PFSK-1 (cell line): Measurements from ENCODE around the gene NUCB1.

Experiments used
- POLR2AphosphoS5 ChIP-seq: IDR thresholded peaks from 2 replicates; pipeline ENCODE4 v1.6.1; 2012; ENCODE audit warnings: low read depth, mild to moderate bottlenecking, control low read depth, low read length, moderate library complexity
- SIN3A ChIP-seq: IDR thresholded peaks from 2 replicates; pipeline ENCODE4 v1.6.1; 2012; ENCODE audit warnings: mild to moderate bottlenecking, low read length, moderate library complexity, borderline replicate concordance; ENCODE audit not compliant: insufficient read depth
- TAF1 ChIP-seq: IDR thresholded peaks from 2 replicates; pipeline ENCODE4 v1.6.1; 2012; ENCODE audit warnings: low read length, control low read depth, borderline replicate concordance; ENCODE audit not compliant: insufficient read depth
- TF ChIP-seq, protein P1 (sequence below), 2 experiments: IDR thresholded peaks; 2 replicates each; pipeline versions ENCODE4 v1.6.1 to v1.8.0; 2011 to 2012; ENCODE audit warnings: low read depth in 2 of 2, low read length in 2 of 2, control low read depth in 1 of 2, inconsistent platforms in 1 of 2, mild to moderate bottlenecking in 1 of 2, moderate library complexity in 1 of 2; ENCODE audit not compliant: insufficient read depth in 1 of 2

DNA sequence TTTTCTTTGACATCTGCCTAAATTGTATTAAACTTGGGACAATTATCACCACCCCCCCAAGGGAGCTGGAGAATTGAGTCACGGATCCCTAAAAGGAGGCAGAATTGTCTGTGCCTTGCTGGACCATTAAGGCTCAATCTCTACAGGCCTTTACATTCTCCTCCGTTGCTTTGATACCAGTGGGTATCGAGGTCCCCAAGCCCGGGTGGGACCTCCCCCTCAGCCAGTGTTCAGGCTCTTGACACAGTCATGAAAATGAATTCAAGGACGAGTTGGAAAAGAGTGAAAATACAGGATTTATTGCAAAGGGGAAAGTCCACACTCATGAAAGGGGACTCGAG, 22.3 kb upstream of the NUCB1 start:
- no peak for TF ChIP-seq POLR2AphosphoS5
- TF ChIP-seq SIN3A: no peak
- no peak for TF ChIP-seq TAF1
- TF ChIP-seq, protein P1, sequence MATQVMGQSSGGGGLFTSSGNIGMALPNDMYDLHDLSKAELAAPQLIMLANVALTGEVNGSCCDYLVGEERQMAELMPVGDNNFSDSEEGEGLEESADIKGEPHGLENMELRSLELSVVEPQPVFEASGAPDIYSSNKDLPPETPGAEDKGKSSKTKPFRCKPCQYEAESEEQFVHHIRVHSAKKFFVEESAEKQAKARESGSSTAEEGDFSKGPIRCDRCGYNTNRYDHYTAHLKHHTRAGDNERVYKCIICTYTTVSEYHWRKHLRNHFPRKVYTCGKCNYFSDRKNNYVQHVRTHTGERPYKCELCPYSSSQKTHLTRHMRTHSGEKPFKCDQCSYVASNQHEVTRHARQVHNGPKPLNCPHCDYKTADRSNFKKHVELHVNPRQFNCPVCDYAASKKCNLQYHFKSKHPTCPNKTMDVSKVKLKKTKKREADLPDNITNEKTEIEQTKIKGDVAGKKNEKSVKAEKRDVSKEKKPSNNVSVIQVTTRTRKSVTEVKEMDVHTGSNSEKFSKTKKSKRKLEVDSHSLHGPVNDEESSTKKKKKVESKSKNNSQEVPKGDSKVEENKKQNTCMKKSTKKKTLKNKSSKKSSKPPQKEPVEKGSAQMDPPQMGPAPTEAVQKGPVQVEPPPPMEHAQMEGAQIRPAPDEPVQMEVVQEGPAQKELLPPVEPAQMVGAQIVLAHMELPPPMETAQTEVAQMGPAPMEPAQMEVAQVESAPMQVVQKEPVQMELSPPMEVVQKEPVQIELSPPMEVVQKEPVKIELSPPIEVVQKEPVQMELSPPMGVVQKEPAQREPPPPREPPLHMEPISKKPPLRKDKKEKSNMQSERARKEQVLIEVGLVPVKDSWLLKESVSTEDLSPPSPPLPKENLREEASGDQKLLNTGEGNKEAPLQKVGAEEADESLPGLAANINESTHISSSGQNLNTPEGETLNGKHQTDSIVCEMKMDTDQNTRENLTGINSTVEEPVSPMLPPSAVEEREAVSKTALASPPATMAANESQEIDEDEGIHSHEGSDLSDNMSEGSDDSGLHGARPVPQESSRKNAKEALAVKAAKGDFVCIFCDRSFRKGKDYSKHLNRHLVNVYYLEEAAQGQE (IDR thresholded peaks at IDR 0.05; ENCODE audit: insufficient read depth in 1 of 2, low read depth in 2 of 2, low read length in 2 of 2): no peak
